NB4 (cell line): ENCODE results near the gene FUT7.

Experiments
- CTCF ChIP-seq: IDR thresholded peaks from one replicate; pipeline ENCODE4 v1.5.1; 2012; ENCODE audit warnings: low read depth, low read length
- MYC ChIP-seq: IDR thresholded peaks from 2 replicates; pipeline ENCODE4 v1.6.1; 2011; ENCODE audit warnings: low read depth, low read length
- POLR2A ChIP-seq: IDR thresholded peaks from 2 replicates; pipeline ENCODE4 v1.6.1; 2011; ENCODE audit warnings: mild to moderate bottlenecking; ENCODE audit not compliant: insufficient read length; ENCODE audit errors: extremely low read depth
- TF ChIP-seq, protein P1 (sequence below): IDR thresholded peaks from 2 replicates; pipeline ENCODE4 v1.6.1; 2011; ENCODE audit warnings: low read depth, low read length

DNA sequence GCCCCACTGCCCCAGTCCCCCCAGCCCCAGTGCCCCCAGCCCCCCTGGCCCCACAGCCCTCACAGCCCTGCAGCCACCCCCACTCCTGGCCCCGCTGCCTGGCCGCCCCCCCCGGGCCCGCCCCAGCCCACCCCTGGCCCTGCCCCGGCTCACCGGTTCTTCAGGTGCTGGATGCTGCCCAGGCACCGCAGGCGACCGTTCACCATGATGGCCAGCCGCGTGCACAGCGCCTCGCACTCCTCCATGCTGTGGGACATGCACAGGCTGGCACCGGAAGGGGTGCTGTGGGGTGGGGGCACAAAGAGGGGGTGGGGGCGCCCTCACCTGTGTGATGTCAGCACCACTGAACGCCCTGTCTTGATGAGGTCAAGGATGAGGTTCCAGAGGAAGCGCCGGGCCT lies 22.7 kb downstream of the FUT7 start:
- no peak for TF ChIP-seq CTCF
- no peak for TF ChIP-seq POLR2A
- TF ChIP-seq, protein P1, sequence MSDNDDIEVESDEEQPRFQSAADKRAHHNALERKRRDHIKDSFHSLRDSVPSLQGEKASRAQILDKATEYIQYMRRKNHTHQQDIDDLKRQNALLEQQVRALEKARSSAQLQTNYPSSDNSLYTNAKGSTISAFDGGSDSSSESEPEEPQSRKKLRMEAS = no peak
- TF ChIP-seq MYC = no peak
